MM.1S (cell line): ENCODE measurements around the gene SOX18.

Source experiments
- CTCF ChIP-seq: fragments of 300-600 bp; sonication (generic); IDR thresholded peaks from 2 replicates; pipeline ENCODE4 v1.5.1; 2016; ENCODE audit warnings: antibody characterized with exemption, low read length, mixed read lengths
- EZH2phosphoT487 ChIP-seq: fragments of 300-600 bp; sonication (generic); IDR thresholded peaks from 2 replicates; pipeline ENCODE4 v1.6.1; 2018; ENCODE audit warnings: antibody characterized with exemption, low read length

- TF ChIP-seq CTCF (no peak), EZH2phosphoT487 (no peak)
These were observed 26.6 kb downstream of the SOX18 start for GRCh38 chr20:64022671-64023360.
